ENCODE results near the gene GPD2. TPM values are rescaled to one million over a fixed set of nuclear protein-coding genes. Genes with fewer than 3 reads are reported as not detected.
"Not testable (repeated sequence)": the region's sequence is repeated elsewhere in the genome, so short reads cannot be mapped to it uniquely, and the experiment has no call there.

The GPD2 gene
- total RNA-seq, 4 donors from 2014 or later = 72.4 to 89.2 (median 79.6) TPM

DNA sequence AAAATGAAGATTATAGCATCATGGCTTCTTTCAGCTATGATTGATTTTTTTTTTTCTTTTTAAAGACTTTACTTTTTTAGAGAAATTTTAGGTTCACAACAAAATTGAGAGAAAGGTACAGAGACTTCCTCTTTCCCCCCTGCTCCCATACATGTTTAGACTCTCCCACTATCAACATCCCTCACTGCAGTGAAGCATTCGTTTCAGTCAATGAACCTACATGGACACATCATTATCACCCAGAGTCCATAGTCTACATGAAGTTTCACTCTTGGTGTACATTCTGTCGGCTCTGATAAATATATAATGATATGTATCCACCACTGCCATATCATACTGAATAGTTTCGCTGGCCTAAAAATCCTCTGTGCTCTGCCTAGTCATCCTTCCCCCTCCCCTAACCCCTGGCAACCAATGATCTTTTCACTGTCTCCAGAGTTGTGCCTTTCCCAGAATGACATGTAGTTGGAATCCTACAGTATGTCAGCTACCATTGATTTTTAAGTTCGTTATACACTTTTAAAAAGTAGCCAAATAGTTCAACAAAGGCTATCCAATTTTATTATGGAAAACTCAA lies 86.8 kb downstream of the GPD2 start:
- no peaks in the 10 kb centered on the region for H3K4me1 ChIP-seq
- no peaks in the 10 kb centered on the region for H3K27me3 ChIP-seq
- TF ChIP-seq POLR2A (IDR thresholded peaks at IDR 0.05) = no peak
- no peak for TF ChIP-seq EP300 (IDR thresholded peaks at IDR 0.05)
- TF ChIP-seq CTCF (IDR thresholded peaks at IDR 0.05) = no peak
- no peak overlapping the region for H3K4me3 ChIP-seq
- DNase-seq (ENCODE audit: low spot score in 2 of 2) = no peak
- no peak overlapping the region for H3K27ac ChIP-seq
- H3K9me3 ChIP-seq = peaks cover 0 to 11% (median 0%) of the 10 kb centered on the region in 4 donors
- WGBS, 2 donors = 93 to 95% methylated on average over 4 of the region's 4 CpGs
- H3K36me3 ChIP-seq = peaks cover 0 to 42% (median 0%) of the 10 kb centered on the region in 3 donors

- WGBS, 2 donors = 92 to 94% methylated on average over 2 of the region's 2 CpGs
- peaks cover 0 to 23% (median 0%) of the 10 kb centered on the region in 3 donors for H3K36me3 ChIP-seq
- TF ChIP-seq EP300 (IDR thresholded peaks at IDR 0.05) (no peak), POLR2A (IDR thresholded peaks at IDR 0.05) (no peak), CTCF (IDR thresholded peaks at IDR 0.05) (no peak)
- no peaks in the 10 kb centered on the region for H3K9me3 ChIP-seq
- H3K27me3 ChIP-seq = no peaks in the 10 kb centered on the region
- H3K4me3 ChIP-seq = no peak overlapping the region
- H3K4me1 ChIP-seq = no peaks in the 10 kb centered on the region
- DNase-seq (ENCODE audit: low spot score in 2 of 2) = no peak
- no peak overlapping the region for H3K27ac ChIP-seq
Measured at GRCh38 chr2:156526950-156527636, 90.9 kb downstream of the GPD2 start.

GRCh38 chr2:156528583-156528982 lies 92.4 kb downstream of the GPD2 start:
- DNase-seq (ENCODE audit: low spot score in 2 of 2); H3K27me3 ChIP-seq; H3K4me1 ChIP-seq; H3K27ac ChIP-seq; H3K4me3 ChIP-seq; H3K9me3 ChIP-seq: not testable (repeated sequence)
- H3K36me3 ChIP-seq = peaks cover 0 to 12% (median 0%) of the 10 kb centered on the region in 3 donors
- 99% methylated on average over 5 of the region's 5 CpGs for WGBS, 2 donors

GRCh38 chr2:156532989-156533388 lies 96.8 kb downstream of the GPD2 start:
- DNase-seq (ENCODE audit: low spot score in 2 of 2) = no peak
- H3K9me3 ChIP-seq = peaks cover 0 to 5% (median 0%) of the 10 kb centered on the region in 4 donors
- H3K27me3 ChIP-seq = no peaks in the 10 kb centered on the region
- H3K27ac ChIP-seq = no peak overlapping the region
- no peak for TF ChIP-seq EP300 (IDR thresholded peaks at IDR 0.05)
- TF ChIP-seq POLR2A (IDR thresholded peaks at IDR 0.05) = no peak
- no peak for TF ChIP-seq CTCF (IDR thresholded peaks at IDR 0.05)
- H3K4me1 ChIP-seq = peaks cover 0 to 4% (median 0%) of the 10 kb centered on the region in 4 donors
- 90 to 94% methylated on average over 2 of the region's 2 CpGs for WGBS, 2 donors
- H3K4me3 ChIP-seq = no peak overlapping the region
- peaks cover 0 to 13% (median 0%) of the 10 kb centered on the region in 3 donors for H3K36me3 ChIP-seq

DNA sequence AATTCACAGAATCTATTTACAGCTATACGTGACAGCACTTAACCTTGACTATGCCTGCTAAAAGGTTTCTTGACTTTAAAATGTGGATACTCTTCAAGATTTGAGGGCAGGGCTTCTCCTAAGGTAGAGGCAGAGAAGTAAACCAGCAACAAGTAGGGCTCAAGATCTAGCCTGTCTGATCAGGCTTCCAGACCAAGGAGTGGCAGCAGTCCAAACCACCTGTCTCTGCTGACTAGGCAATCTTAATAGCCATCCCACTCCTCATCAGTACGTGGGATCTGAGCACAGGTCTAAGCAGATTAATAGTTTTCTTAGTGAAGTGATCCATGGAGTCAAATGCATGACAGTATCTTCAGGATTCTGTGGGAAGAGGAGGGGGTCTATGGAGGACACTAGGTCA lies 100.4 kb downstream of the GPD2 start:
- Histone ChIP-seq H3K4me1 (peaks cover 0 to 30% (median 10%) of the 10 kb centered on the region in 4 donors), H3K9me3 (peaks cover 0 to 5% (median 0%) of the 10 kb centered on the region in 4 donors), H3K4me3 (no peak overlapping the region), H3K27me3 (no peaks in the 10 kb centered on the region), H3K27ac (no peak overlapping the region), H3K36me3 (peaks cover 0 to 11% (median 0%) of the 10 kb centered on the region in 3 donors)
- no peak for TF ChIP-seq EP300 (IDR thresholded peaks at IDR 0.05)
- TF ChIP-seq CTCF (IDR thresholded peaks at IDR 0.05) = no peak
- TF ChIP-seq POLR2A (IDR thresholded peaks at IDR 0.05) = no peak
- 82 to 91% methylated on average over 2 of the region's 2 CpGs for WGBS, 2 donors
- DNase-seq (ENCODE audit: low spot score in 2 of 2) = no peak
